Erythroblast (primary cell): ENCODE measurements around the gene C7.

Source experiments
- GATA1 ChIP-seq: IDR thresholded peaks from 2 replicates; pipeline ENCODE4 v1.6.1; 2011; ENCODE audit warnings: low read depth, mild to moderate bottlenecking, control low read depth, low read length, moderate library complexity
- POLR2A ChIP-seq: IDR thresholded peaks from 2 replicates; pipeline ENCODE4 v1.6.1; 2011; ENCODE audit warnings: mild to moderate bottlenecking, low read length

- TF ChIP-seq POLR2A: no peak
- TF ChIP-seq GATA1: no peak
Observed at GRCh38 chr5:40984884-40985283, 75.6 kb downstream of the C7 start.
